IPS-18a (cell line): ENCODE results near the gene ASCL3.
"Not testable (repeated sequence)": the region's sequence is repeated elsewhere in the genome, so short reads cannot be mapped to it uniquely, and the experiment has no call there.

ENCODE experiments used
- H3K27ac ChIP-seq: one replicate; pipeline ENCODE4 v1.5.1; 2013; ENCODE audit warnings: low read length
- H3K27me3 ChIP-seq: one replicate; pipeline ENCODE4 v1.6.1; 2013; ENCODE audit warnings: mild to moderate bottlenecking, low read length; ENCODE audit not compliant: control insufficient read depth, insufficient read depth
- H3K36me3 ChIP-seq: one replicate; pipeline ENCODE4 v1.6.1; 2013; ENCODE audit warnings: low read depth, low read length; ENCODE audit not compliant: control insufficient read depth
- H3K4me1 ChIP-seq: one replicate; pipeline ENCODE4 v1.6.1; 2013; ENCODE audit warnings: low read depth, low read length; ENCODE audit not compliant: control insufficient read depth
- H3K4me3 ChIP-seq: one replicate; pipeline ENCODE4 v1.5.1; 2013; ENCODE audit warnings: low read length
- H3K9ac ChIP-seq: one replicate; pipeline ENCODE4 v1.6.1; 2013; ENCODE audit warnings: mild to moderate bottlenecking, low read length, moderate library complexity
- H3K9me3 ChIP-seq: one replicate; pipeline ENCODE4 v1.6.1; 2013; ENCODE audit warnings: low read depth, low read length; ENCODE audit not compliant: control insufficient read depth

Gene ASCL3

GRCh38 chr11:8942518-8943066, at the start of gene ASCL3:
ASCL3 (minus strand) TSS chr11:8943016; CDS start chr11:8938161, 4,855 bp downstream.
- Histone ChIP-seq H3K27ac (no peak within 1 kb of the TSS), H3K36me3 (no peaks in the 10 kb centered on the region), H3K27me3 (no peaks in the 10 kb centered on the region), H3K4me3 (no peak within 1 kb of the TSS), H3K9me3 (no peaks in the 10 kb centered on the region), H3K4me1 (no peaks in the 10 kb centered on the region), H3K9ac (no peak within 1 kb of the TSS)

- Histone ChIP-seq H3K27me3 (no peaks in the 10 kb centered on the region), H3K4me3 (no peak overlapping the region), H3K36me3 (no peaks in the 10 kb centered on the region), H3K27ac (no peak overlapping the region), H3K9me3 (no peaks in the 10 kb centered on the region), H3K4me1 (no peaks in the 10 kb centered on the region), H3K9ac (no peak overlapping the region)
These were observed 46.6 kb upstream of the ASCL3 start for GRCh38 chr11:8989453-8989852.

GRCh38 chr11:8988329-8989234, 45.8 kb upstream of the ASCL3 start:
- Histone ChIP-seq H3K36me3 (no peaks in the 10 kb centered on the region), H3K27me3 (no peaks in the 10 kb centered on the region), H3K9me3 (no peaks in the 10 kb centered on the region), H3K4me3 (no peak overlapping the region), H3K4me1 (no peaks in the 10 kb centered on the region), H3K9ac (no peak overlapping the region), H3K27ac (no peak overlapping the region)

- H3K4me1 ChIP-seq: no peaks in the 10 kb centered on the region
- H3K9ac ChIP-seq: no peak overlapping the region
- no peaks in the 10 kb centered on the region for H3K36me3 ChIP-seq
- H3K27ac ChIP-seq: no peak overlapping the region
- no peak overlapping the region for H3K4me3 ChIP-seq
- H3K27me3 ChIP-seq: no peaks in the 10 kb centered on the region
- H3K9me3 ChIP-seq: no peaks in the 10 kb centered on the region
These were observed 44.6 kb upstream of the ASCL3 start for GRCh38 chr11:8987446-8987845.

- H3K36me3 ChIP-seq, H3K4me3 ChIP-seq, H3K4me1 ChIP-seq, H3K9ac ChIP-seq, H3K9me3 ChIP-seq, H3K27ac ChIP-seq, H3K27me3 ChIP-seq: not testable (repeated sequence)
These were observed 44.0 kb upstream of the ASCL3 start for GRCh38 chr11:8986772-8987171.

GRCh38 chr11:8985462-8985861, 42.6 kb upstream of the ASCL3 start:
- no peaks in the 10 kb centered on the region for H3K36me3 ChIP-seq
- H3K4me3 ChIP-seq: no peak overlapping the region
- no peaks in the 10 kb centered on the region for H3K9me3 ChIP-seq
- no peak overlapping the region for H3K9ac ChIP-seq
- no peaks in the 10 kb centered on the region for H3K4me1 ChIP-seq
- H3K27me3 ChIP-seq: no peaks in the 10 kb centered on the region
- no peak overlapping the region for H3K27ac ChIP-seq

GRCh38 chr11:8983552-8983951, 40.7 kb upstream of the ASCL3 start:
- Histone ChIP-seq H3K4me3 (no peak overlapping the region), H3K27me3 (no peaks in the 10 kb centered on the region), H3K36me3 (no peaks in the 10 kb centered on the region), H3K27ac (no peak overlapping the region), H3K9ac (no peak overlapping the region), H3K9me3 (no peaks in the 10 kb centered on the region), H3K4me1 (no peaks in the 10 kb centered on the region)

GRCh38 chr11:8980485-8980884, 37.7 kb upstream of the ASCL3 start:
- Histone ChIP-seq H3K4me1 (no peaks in the 10 kb centered on the region), H3K9ac (no peak overlapping the region), H3K27me3 (no peaks in the 10 kb centered on the region), H3K36me3 (no peaks in the 10 kb centered on the region), H3K4me3 (no peak overlapping the region), H3K27ac (no peak overlapping the region), H3K9me3 (no peaks in the 10 kb centered on the region)

GRCh38 chr11:8979365-8979764, 36.5 kb upstream of the ASCL3 start:
- not testable (repeated sequence) for H3K36me3 ChIP-seq, H3K27ac ChIP-seq, H3K4me3 ChIP-seq, H3K9ac ChIP-seq, H3K27me3 ChIP-seq, H3K9me3 ChIP-seq, H3K4me1 ChIP-seq

GRCh38 chr11:8973121-8973520, 30.3 kb upstream of the ASCL3 start:
- H3K27me3 ChIP-seq: no peaks in the 10 kb centered on the region
- H3K9ac ChIP-seq: no peak overlapping the region
- H3K4me3 ChIP-seq: no peak overlapping the region
- H3K27ac ChIP-seq: no peak overlapping the region
- H3K4me1 ChIP-seq: no peaks in the 10 kb centered on the region
- no peaks in the 10 kb centered on the region for H3K36me3 ChIP-seq
- H3K9me3 ChIP-seq: no peaks in the 10 kb centered on the region

GRCh38 chr11:8971924-8972316, 29.1 kb upstream of the ASCL3 start:
- Histone ChIP-seq H3K4me3 (no peak overlapping the region), H3K4me1 (no peaks in the 10 kb centered on the region), H3K36me3 (no peaks in the 10 kb centered on the region), H3K9ac (no peak overlapping the region), H3K27ac (no peak overlapping the region), H3K9me3 (no peaks in the 10 kb centered on the region), H3K27me3 (no peaks in the 10 kb centered on the region)
